Hepatic stellate cell (primary cell): Measurements from ENCODE around the gene ELOA.
"Not testable (repeated sequence)": the region's sequence is repeated elsewhere in the genome, so short reads cannot be mapped to it uniquely, and the experiment has no call there.

Experiments used
- DNase-seq: peaks from one replicate; pipeline ENCODE4 v3.0.0; 2011; ENCODE audit warnings: low spot score

ELOA gene

GRCh38 chr1:23743287-23744152, at the start of gene ELOA:
Gene ELOA (plus strand): TSS chr1:23743471. CDS start chr1:23743504, 33 bp downstream.
- peak; percentile 89 for DNase-seq

- DNase-seq = no peak
These were observed 49.7 kb upstream of the ELOA start for GRCh38 chr1:23693599-23693998.

GRCh38 chr1:23694371-23694770, 48.9 kb upstream of the ELOA start:
- DNase-seq = no peak

GRCh38 chr1:23695667-23696066, 47.6 kb upstream of the ELOA start:
- DNase-seq = no peak

GRCh38 chr1:23696335-23696989, 46.8 kb upstream of the ELOA start:
- DNase-seq = no peak

GRCh38 chr1:23698466-23698865, 44.8 kb upstream of the ELOA start:
- DNase-seq = no peak

- no peak for DNase-seq
These were observed 43.7 kb upstream of the ELOA start for GRCh38 chr1:23699280-23700179.

- no peak for DNase-seq
These were observed 42.0 kb upstream of the ELOA start for GRCh38 chr1:23701310-23701709.

- DNase-seq = no peak
These were observed 41.3 kb upstream of the ELOA start for GRCh38 chr1:23701996-23702395.

GRCh38 chr1:23704834-23705495, 38.3 kb upstream of the ELOA start:
- no peak for DNase-seq

- no peak for DNase-seq
These were observed 34.0 kb upstream of the ELOA start for GRCh38 chr1:23709229-23709628.

- DNase-seq = peak; percentile 63
These were observed 24.8 kb upstream of the ELOA start for GRCh38 chr1:23718482-23718881.

GRCh38 chr1:23719162-23719820, 24.0 kb upstream of the ELOA start:
- no peak for DNase-seq

GRCh38 chr1:23720256-23720995, 22.8 kb upstream of the ELOA start:
- no peak for DNase-seq

GRCh38 chr1:23722652-23723051, 20.6 kb upstream of the ELOA start:
- DNase-seq = no peak

- DNase-seq = no peak
These were observed 16.6 kb upstream of the ELOA start for GRCh38 chr1:23726686-23727085.

- no peak for DNase-seq
These were observed 15.9 kb upstream of the ELOA start for GRCh38 chr1:23727362-23727811.

- DNase-seq = peak; percentile 47
These were observed 10.7 kb upstream of the ELOA start for GRCh38 chr1:23732363-23733224.

- DNase-seq = not testable (repeated sequence)
These were observed 10.0 kb upstream of the ELOA start for GRCh38 chr1:23733281-23733680.
